H1 (cell line): Measurements from ENCODE around the gene BCL2L14. TPM values are rescaled to one million over a fixed set of nuclear protein-coding genes. Genes with fewer than 3 reads are reported as not detected.

Experiments
- CTCF ChIA-PET: fragments of 300-600 bp; sonication (Branson Sonifier 250); formaldehyde crosslinking; loops from one replicate; lab custom pipeline; 2021; ENCODE audit not compliant: partially characterized antibody; lab: Charles Lee
- POLR2A ChIA-PET: fragments of 300-600 bp; sonication (Branson Sonifier 250); formaldehyde crosslinking; loops from one replicate; lab custom pipeline; 2021; ENCODE audit warnings: inconsistent platforms; ENCODE audit not compliant: partially characterized antibody; lab: Charles Lee
- DNase-seq, 2 experiments: peaks; one replicate each; pipeline versions ENCODE4 v3.0.0 to v3.0.0-alpha.2; 2010 to 2022; ENCODE audit warnings: low spot score in 2 of 2, low read depth in 1 of 2, mixed read lengths in 1 of 2
- FAIRE-seq: peaks from 2 replicates; lab custom pipeline; 2011; peaks lifted over from hg19 to GRCh38; lab: Jason Lieb, UNC
- H2AFZ ChIP-seq: 2 replicates; pipeline ENCODE4 v1.8.1; 2012; ENCODE audit warnings: low read length, inconsistent platforms
- H2AK5ac ChIP-seq: 2 replicates; pipeline ENCODE4 v1.6.1; 2013; ENCODE audit warnings: low read depth, low read length
- H2BK120ac ChIP-seq: replicated peaks from 2 replicates; pipeline ENCODE3; 2013; ENCODE audit warnings: low read depth, low read length, inconsistent platforms
- H2BK12ac ChIP-seq: 2 replicates; pipeline ENCODE4 v1.6.1; 2013; ENCODE audit warnings: low read depth, low read length
- H2BK15ac ChIP-seq: 2 replicates; pipeline ENCODE4 v1.6.1; 2013; ENCODE audit warnings: low read length
- H2BK20ac ChIP-seq: 2 replicates; pipeline ENCODE4 v1.6.1; 2013; ENCODE audit warnings: low read length
- H2BK5ac ChIP-seq: 2 replicates; pipeline ENCODE4 v1.6.1; 2013; ENCODE audit warnings: low read depth, low read length
- H3K14ac ChIP-seq: 2 replicates; pipeline ENCODE4 v1.6.1; 2013; ENCODE audit warnings: inconsistent platforms; ENCODE audit not compliant: insufficient read length
- H3K18ac ChIP-seq: 2 replicates; pipeline ENCODE4 v1.6.1; 2013; ENCODE audit warnings: low read length; ENCODE audit errors: extremely low read depth
- H3K23ac ChIP-seq: 2 replicates; pipeline ENCODE4 v1.6.1; 2013; ENCODE audit warnings: inconsistent platforms; ENCODE audit not compliant: insufficient read length
- H3K23me2 ChIP-seq: 2 replicates; pipeline ENCODE4 v1.6.1; 2013; ENCODE audit warnings: low read depth, low read length
- H3K27ac ChIP-seq: 2 replicates; pipeline ENCODE4 v1.6.1; 2011; ENCODE audit warnings: low read depth, low read length, inconsistent platforms
- H3K27me3 ChIP-seq, 4 experiments: replicated peaks in 1 of 4; 1 replicate in 1 of 4; 2 replicates in 3 of 4; pipeline versions ENCODE4 v1.6.1 to v1.8.1; 2011 to 2013; ENCODE audit warnings: low read length in 3 of 4, mild to moderate bottlenecking in 3 of 4, inconsistent platforms in 2 of 4, mixed read lengths in 2 of 4, moderate library complexity in 1 of 4; ENCODE audit not compliant: control insufficient read depth in 3 of 4, insufficient read depth in 3 of 4; ENCODE audit errors: extremely low read depth in 1 of 4
- H3K36me3 ChIP-seq, 4 experiments: 2 replicates each; pipeline versions ENCODE4 v1.6.1 to v1.8.1; 2011 to 2013; ENCODE audit warnings: mild to moderate bottlenecking in 4 of 4, low read length in 3 of 4, moderate library complexity in 2 of 4, control low read depth in 1 of 4, inconsistent platforms in 1 of 4; ENCODE audit not compliant: insufficient read depth in 4 of 4, control insufficient read depth in 2 of 4
- H3K4ac ChIP-seq: replicated peaks from 2 replicates; pipeline ENCODE3; 2013; ENCODE audit warnings: low read length, low read depth, mixed read lengths, inconsistent platforms; ENCODE audit not compliant: insufficient read length
- H3K4me1 ChIP-seq, 4 experiments: replicated peaks in 1 of 4; 1 replicate in 1 of 4; 2 replicates in 3 of 4; pipeline versions ENCODE4 v1.6.1 to v1.8.1; 2011 to 2013; ENCODE audit warnings: low read length in 3 of 4, inconsistent platforms in 2 of 4, mixed read lengths in 1 of 4; ENCODE audit not compliant: insufficient read depth in 4 of 4, control insufficient read depth in 3 of 4
- H3K4me2 ChIP-seq, 2 experiments: 2 replicates each; pipeline versions ENCODE4 v1.6.1 to v1.8.1; 2011 to 2013; ENCODE audit warnings: low read depth in 2 of 2, low read length in 2 of 2, control low read depth in 1 of 2, inconsistent platforms in 1 of 2, mild to moderate bottlenecking in 1 of 2; ENCODE audit not compliant: insufficient read depth in 1 of 2
- H3K4me3 ChIP-seq, 4 experiments: fragments of 200-600, 300-600 bp in 1 of 4; sonication (generic), shearing (Covaris generic), sonication (Bioruptor Twin) in 1 of 4; 2 replicates each; pipeline versions ENCODE4 v1.5.1 to v1.8.1; 2011 to 2016; ENCODE audit warnings: low read length in 4 of 4, low read depth in 3 of 4, control low read depth in 2 of 4, inconsistent platforms in 2 of 4, mild to moderate bottlenecking in 2 of 4, mixed read lengths in 1 of 4, moderate library complexity in 1 of 4; ENCODE audit not compliant: insufficient read depth in 2 of 4; ENCODE audit errors: extremely low read depth in 1 of 4
- H3K56ac ChIP-seq: replicated peaks from 2 replicates; pipeline ENCODE3; 2013; ENCODE audit warnings: low read depth, mild to moderate bottlenecking, mixed read lengths, low read length, inconsistent platforms; ENCODE audit not compliant: insufficient read length
- H3K79me1 ChIP-seq: 2 replicates; pipeline ENCODE4 v1.6.1; 2013; ENCODE audit warnings: low read depth, low read length, control low read depth
- H3K79me2 ChIP-seq, 2 experiments: 2 replicates each; pipeline versions ENCODE4 v1.6.1 to v1.8.1; 2012 to 2013; ENCODE audit warnings: low read length in 2 of 2, mild to moderate bottlenecking in 2 of 2, inconsistent platforms in 1 of 2; ENCODE audit not compliant: insufficient read depth in 2 of 2, control insufficient read depth in 1 of 2
- H3K9ac ChIP-seq, 4 experiments: replicated peaks in 1 of 4; 1 replicate in 1 of 4; 2 replicates in 3 of 4; pipeline versions ENCODE4 v1.6.1 to v1.8.1; 2011 to 2013; ENCODE audit warnings: low read depth in 3 of 4, low read length in 3 of 4, control low read depth in 2 of 4, mild to moderate bottlenecking in 2 of 4, moderate library complexity in 2 of 4, inconsistent platforms in 1 of 4; ENCODE audit errors: extremely low read depth in 1 of 4
- H3K9me3 ChIP-seq, 2 experiments: 2 replicates each; pipeline versions ENCODE4 v1.6.1 to v1.8.1; 2012 to 2013; ENCODE audit warnings: mild to moderate bottlenecking in 2 of 2, moderate library complexity in 2 of 2, control low read depth in 1 of 2, inconsistent platforms in 1 of 2, low read depth in 1 of 2, low read length in 1 of 2, mixed read lengths in 1 of 2; ENCODE audit not compliant: insufficient read depth in 2 of 2
- H4K20me1 ChIP-seq, 2 experiments: replicated peaks in 1 of 2; 2 replicates each; pipeline versions ENCODE3 to v1.8.1; 2011 to 2013; ENCODE audit warnings: inconsistent platforms in 2 of 2, low read length in 2 of 2, mild to moderate bottlenecking in 1 of 2; ENCODE audit not compliant: insufficient read depth in 2 of 2, control insufficient read depth in 1 of 2
- H4K5ac ChIP-seq: 2 replicates; pipeline ENCODE4 v1.6.1; 2013; ENCODE audit warnings: low read length, low read depth, mixed read lengths, inconsistent platforms; ENCODE audit not compliant: insufficient read length
- H4K8ac ChIP-seq: 2 replicates; pipeline ENCODE4 v1.8.0; 2013; ENCODE audit warnings: mild to moderate bottlenecking, moderate library complexity, low read length, inconsistent platforms; ENCODE audit not compliant: insufficient read depth; ENCODE audit errors: extremely low read depth
- H4K91ac ChIP-seq: replicated peaks from 2 replicates; pipeline ENCODE3; 2013; ENCODE audit warnings: low read length, mixed read lengths, inconsistent platforms; ENCODE audit not compliant: insufficient read length
- RAD21 ChIP-seq, 2 experiments: IDR thresholded peaks in 1 of 2; conservative IDR thresholded peaks in 1 of 2; 2 replicates each; pipeline ENCODE4 v1.6.1; 2011; ENCODE audit warnings: low read depth in 2 of 2, low read length in 2 of 2, improper control_type of control experiment in 1 of 2, inconsistent platforms in 1 of 2, mild to moderate bottlenecking in 1 of 2, moderate library complexity in 1 of 2
- WGBS, 2 experiments: shearing (Covaris generic) in 1 of 2; methylation state at CpG; one replicate each; pipeline versions ENCODE4 v1.1.6 to v1.1.7; 2013 to 2015; ENCODE audit warnings: low lambda C conversion rate in 2 of 2, mixed read lengths in 2 of 2, inconsistent platforms in 1 of 2, low coverage in 1 of 2, missing lambda C conversion rate in 1 of 2; ENCODE audit not compliant: insufficient replicate concordance in 2 of 2, insufficient coverage in 1 of 2, insufficient read length in 1 of 2; ENCODE audit errors: extremely low coverage in 1 of 2, missing lambda C conversion rate in 1 of 2; 5-methylcytosine and 5-hydroxymethylcytosine counted together
- long read RNA-seq, 2 experiments: library from RNA in 1 of 2; library from capped mRNA in 1 of 2; stranded (forward); transcript quantifications; one replicate each; pipeline ENCODE4 v2.0.0, GENCODE V29; 2021; ENCODE audit warnings: inconsistent platforms in 1 of 2
- polyA minus RNA-seq, 3 experiments: library from RNA; depleted of rRNA, polyadenylated mRNA; stranded (reverse); fragments of >200 nt; gene quantifications; 1 replicate in 2 of 3; 2 replicates in 1 of 3; pipeline ENCODE4 v1.2.3, GENCODE V29; 2011
- polyA plus RNA-seq, 7 experiments: library from polyadenylated mRNA; depleted of rRNA in 3 of 7; stranded (reverse) in 5 of 7; unstranded in 2 of 7; fragments of >200 nt in 5 of 7; fragments of 200-250 nt in 2 of 7; gene quantifications; 1 replicate in 5 of 7; 2 replicates in 1 of 7; 4 replicates in 1 of 7; pipeline versions ENCODE4 v1.2.1 to v1.2.3, GENCODE V29; 2011 to 2013; ENCODE audit warnings: missing spikeins in 2 of 7, mixed read lengths in 2 of 7
- total RNA-seq: library from RNA; stranded (reverse); fragmentation: NEBNext Ultra II Directional; extraction: Animal tissue kit (Norgen Biotek cat#: 25700); gene quantifications from 2 replicates; pipeline ENCODE4 v1.2.1, GENCODE V29; 2021
- TF ChIP-seq, protein P1 (sequence below): IDR thresholded peaks from 2 replicates; pipeline ENCODE4 v1.6.1; 2011; ENCODE audit warnings: low read length, improper control_type of control experiment

The BCL2L14 gene, protein sequence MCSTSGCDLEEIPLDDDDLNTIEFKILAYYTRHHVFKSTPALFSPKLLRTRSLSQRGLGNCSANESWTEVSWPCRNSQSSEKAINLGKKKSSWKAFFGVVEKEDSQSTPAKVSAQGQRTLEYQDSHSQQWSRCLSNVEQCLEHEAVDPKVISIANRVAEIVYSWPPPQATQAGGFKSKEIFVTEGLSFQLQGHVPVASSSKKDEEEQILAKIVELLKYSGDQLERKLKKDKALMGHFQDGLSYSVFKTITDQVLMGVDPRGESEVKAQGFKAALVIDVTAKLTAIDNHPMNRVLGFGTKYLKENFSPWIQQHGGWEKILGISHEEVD
- 2.4 and 2.9 TPM in 2 replicates for total RNA-seq
- polyA plus RNA-seq (2011; rRNA removed): 0.39 and 0.80 TPM in 2 replicates
- 1.7 TPM for polyA plus RNA-seq (2011; cell fraction: cytosol; rRNA removed)
- 0.31 TPM for polyA plus RNA-seq (2011; cell fraction: nucleus; rRNA removed)
- polyA plus RNA-seq (2012, experiment 1 of 2): 0.99 to 2.3 TPM (median 1.2 TPM) in 4 replicates
- 0.10 TPM for polyA plus RNA-seq (2012, experiment 2 of 2)
- polyA plus RNA-seq (2013, experiment 1 of 2): 1.5 TPM
- 2.0 TPM for polyA plus RNA-seq (2013, experiment 2 of 2)
- polyA minus RNA-seq (2011; rRNA and poly(A)+ RNA removed): 0.44 and 0.54 TPM in 2 replicates
- not detected for polyA minus RNA-seq (2011; cell fraction: cytosol; rRNA and poly(A)+ RNA removed)
- 0.30 TPM for polyA minus RNA-seq (2011; cell fraction: nucleus; rRNA and poly(A)+ RNA removed)
- long read RNA-seq, experiment 1, partial matches to known transcripts: 4 of 4 reads
- long read RNA-seq, experiment 1, other reads (novel, unspliced or antisense): 0 of 4 reads
- long read RNA-seq, experiment 2, partial matches to known transcripts: 1 of 2 reads
- long read RNA-seq, experiment 2, other reads (novel, unspliced or antisense): 1 of 2 reads

DNA sequence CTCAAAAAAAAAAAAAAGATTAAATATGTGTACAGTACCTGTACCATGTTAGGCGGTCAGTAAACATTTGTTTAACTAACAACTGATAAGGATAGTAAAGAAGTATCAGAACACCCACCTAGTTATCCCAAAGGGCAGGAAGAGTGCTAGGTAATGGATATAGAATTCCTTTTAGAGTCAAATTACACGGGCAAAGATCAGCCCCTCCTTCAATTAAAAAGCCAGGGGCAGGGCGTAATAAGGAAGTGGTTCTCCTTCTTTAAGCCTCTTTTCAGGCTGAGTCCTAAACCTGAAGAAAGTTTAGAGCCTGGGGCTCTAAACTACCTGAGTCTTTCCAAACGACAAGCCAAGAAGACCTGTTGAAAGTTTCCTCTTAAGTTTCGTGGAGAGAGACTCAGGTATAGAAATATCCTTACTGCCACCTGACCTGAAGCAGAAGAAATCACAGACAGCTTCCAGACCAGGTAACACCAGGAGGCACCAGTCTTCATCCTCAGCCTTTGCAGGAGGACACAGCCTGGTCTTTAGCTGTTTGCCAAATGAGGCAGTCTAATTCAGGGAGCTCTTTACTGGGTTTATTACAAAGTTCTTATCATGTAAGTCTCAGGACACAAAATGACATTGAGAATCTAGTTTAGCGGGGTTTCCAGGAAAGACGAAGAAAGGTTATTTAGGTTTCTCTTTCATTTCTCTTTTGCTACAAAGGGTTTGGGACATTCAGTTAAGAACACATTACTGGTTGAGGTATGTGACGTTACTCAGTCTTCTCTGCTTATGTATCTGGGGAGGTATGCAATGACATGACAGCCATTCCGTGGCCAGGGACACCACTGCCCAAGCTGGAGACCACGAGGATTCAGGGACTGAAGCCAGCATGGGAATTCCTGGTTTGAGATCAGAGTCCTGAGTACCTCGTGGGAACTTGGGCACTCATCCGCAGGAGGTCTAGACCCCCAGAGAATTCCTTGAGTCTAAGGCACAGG is at the start of gene BCL2L14:
TSS of gene BCL2L14 (plus strand) at position 266 of the 983 bp plus-strand sequence. CDS start 8,367 bp downstream, outside the sequence.
- Histone ChIP-seq H2BK20ac (peak within 1 kb of the TSS; percentile 38; the same call in 1 of the 2 replicates), H3K14ac (no peak within 1 kb of the TSS), H3K79me2 (no peaks in the 10 kb centered on the region), H3K36me3 (no peaks in the 10 kb centered on the region), H3K23ac (no peak within 1 kb of the TSS), H3K23me2 (no peaks in the 10 kb centered on the region), H3K27ac (no peak within 1 kb of the TSS), H3K18ac (no peak within 1 kb of the TSS), H2AFZ (no peak within 1 kb of the TSS), H4K20me1 (no peaks in the 10 kb centered on the region), H2BK12ac (peak within 1 kb of the TSS; percentile 18; the same call in 1 of the 2 replicates), H3K4me3 (no peak within 1 kb of the TSS), H3K79me1 (no peaks in the 10 kb centered on the region), H3K9ac (no peak within 1 kb of the TSS), H4K5ac (no peak within 1 kb of the TSS), H2AK5ac (peak within 1 kb of the TSS; percentile 29; the same call in 1 of the 2 replicates), H2BK5ac (peak within 1 kb of the TSS; percentile 64; the same call in 1 of the 2 replicates), H3K4me1 (peaks cover 0 to 10% (median 4%) of the 10 kb centered on the region in 4 experiments; a peak in 6 of 7 replicates), H4K8ac (no peak within 1 kb of the TSS), H4K91ac (peak within 1 kb of the TSS; percentile 32), H2BK15ac (no peak within 1 kb of the TSS; the same call in 1 of the 2 replicates), H2BK120ac (no peak within 1 kb of the TSS), H3K4ac (peak within 1 kb of the TSS; percentile 54), H3K27me3 (no peaks in the 10 kb centered on the region), H3K56ac (no peak within 1 kb of the TSS), H3K9me3 (no peaks in the 10 kb centered on the region), H3K4me2 (no peak within 1 kb of the TSS)
- ChIA-PET CTCF (interaction anchor here (0.7 to 3.1 kb wide), 8 partner anchors 16 to 260 kb away, joined by 3 to 11 read pairs (median 3); no protein-coding TSS in a partner anchor), POLR2A (interaction anchor here (1.3 kb wide), 1 partner anchor 11 kb away, joined by 6 read pairs; no protein-coding TSS in a partner anchor)
- TF ChIP-seq RAD21 (IDR thresholded peaks at IDR 0.05 in 1 of 2, conservative IDR thresholded peaks at IDR 0.05 in 1 of 2; ENCODE audit: low read depth in 2 of 2, low read length in 2 of 2): peak in 1 of 2 experiments; percentile 33; a peak in 1 of 4 replicates
- TF ChIP-seq, protein P1, sequence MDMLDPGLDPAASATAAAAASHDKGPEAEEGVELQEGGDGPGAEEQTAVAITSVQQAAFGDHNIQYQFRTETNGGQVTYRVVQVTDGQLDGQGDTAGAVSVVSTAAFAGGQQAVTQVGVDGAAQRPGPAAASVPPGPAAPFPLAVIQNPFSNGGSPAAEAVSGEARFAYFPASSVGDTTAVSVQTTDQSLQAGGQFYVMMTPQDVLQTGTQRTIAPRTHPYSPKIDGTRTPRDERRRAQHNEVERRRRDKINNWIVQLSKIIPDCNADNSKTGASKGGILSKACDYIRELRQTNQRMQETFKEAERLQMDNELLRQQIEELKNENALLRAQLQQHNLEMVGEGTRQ: no peak
- 73% methylated on average over 12 of the region's 12 CpGs; no CpG with 5 or more reads in 1 of the 2 experiments for WGBS, 2 experiments
- DNase-seq: no peak
- no peak for FAIRE-seq
